CD4-positive, CD25-positive, alpha-beta regulatory T cell (primary cell): Measurements from ENCODE around the gene KRT31. TPM values are rescaled to one million over a fixed set of nuclear protein-coding genes. Genes with fewer than 3 reads are reported as not detected.

ENCODE experiments used
- ATAC-seq, 2 donors: fragments of 150-1000 bp; cut with Tn5 transposase; one replicate each; pipeline ENCODE4 v1.10.0; 2021; ENCODE audit warnings: low read depth in 2 of 2, moderate number of reproducible peaks in 2 of 2, moderate library complexity in 1 of 2
- DNase-seq, 3 donors: peaks; one replicate each; pipeline versions ENCODE4 v3.0.0 to v3.0.0-alpha.2; 2012 to 2022; ENCODE audit warnings: mixed read lengths in 1 of 3
- H3K27ac ChIP-seq: one replicate; pipeline ENCODE4 v1.7.0; 2013; ENCODE audit warnings: mild to moderate bottlenecking, low read length; ENCODE audit not compliant: insufficient read depth, poor library complexity, severe bottlenecking
- H3K27me3 ChIP-seq: one replicate; pipeline ENCODE4 v1.7.0; 2013; ENCODE audit warnings: low read length; ENCODE audit not compliant: control insufficient read depth, insufficient read depth
- H3K36me3 ChIP-seq: one replicate; pipeline ENCODE4 v1.7.0; 2013; ENCODE audit warnings: mild to moderate bottlenecking, low read length, moderate library complexity; ENCODE audit not compliant: control insufficient read depth, insufficient read depth
- H3K4me1 ChIP-seq: 2 replicates; pipeline ENCODE4 v1.7.0; 2013; ENCODE audit warnings: mild to moderate bottlenecking, low read length; ENCODE audit not compliant: insufficient read depth, control insufficient read depth, poor library complexity, severe bottlenecking
- H3K4me3 ChIP-seq: one replicate; pipeline ENCODE4 v1.7.0; 2013; ENCODE audit warnings: low read depth, mild to moderate bottlenecking, low read length, moderate library complexity
- H3K9me3 ChIP-seq, 2 experiments: 1 replicate in 1 of 2; 2 replicates in 1 of 2; pipeline ENCODE4 v1.7.0; 2013; ENCODE audit warnings: low read length in 2 of 2, mild to moderate bottlenecking in 1 of 2, moderate library complexity in 1 of 2; ENCODE audit not compliant: control insufficient read depth in 2 of 2
- H3K27ac Mint-ChIP-seq, 3 donors: one replicate each; pipeline ENCODE4 v1.8.0; 2020 to 2022; ENCODE audit warnings: mild to moderate bottlenecking in 3 of 3, mixed read lengths in 3 of 3, moderate library complexity in 2 of 3
- H3K27me3 Mint-ChIP-seq: one replicate; pipeline ENCODE4 v1.8.0; 2022; ENCODE audit warnings: mild to moderate bottlenecking, mixed read lengths
- H3K36me3 Mint-ChIP-seq: one replicate; pipeline ENCODE4 v1.8.0; 2020; ENCODE audit warnings: mixed read lengths
- H3K4me1 Mint-ChIP-seq, 4 donors: one replicate each; pipeline ENCODE4 v1.8.0; 2020 to 2022; ENCODE audit warnings: mixed read lengths in 4 of 4, mild to moderate bottlenecking in 1 of 4
- H3K4me3 Mint-ChIP-seq, 4 donors: one replicate each; pipeline ENCODE4 v1.8.0; 2020 to 2022; ENCODE audit warnings: mild to moderate bottlenecking in 4 of 4, mixed read lengths in 4 of 4, moderate library complexity in 3 of 4
- H3K9me3 Mint-ChIP-seq, 7 donors: one replicate each; pipeline ENCODE4 v1.8.0; 2020 to 2022; ENCODE audit warnings: mixed read lengths in 7 of 7, mild to moderate bottlenecking in 3 of 7, moderate library complexity in 2 of 7
- polyA plus RNA-seq, 4 donors: library from polyadenylated mRNA; unstranded; fragments of 300-500 nt; fragmentation: Illumina TruSeq; gene quantifications; one replicate each; pipeline ENCODE4 v1.2.3, GENCODE V29; 2021
- total RNA-seq: library from RNA; stranded (reverse); gene quantifications from one replicate; pipeline ENCODE4 v1.2.3, GENCODE V29; 2022

Gene KRT31
- total and polyA plus RNA-seq, 5 donors from 2014 or later: not detected

DNA sequence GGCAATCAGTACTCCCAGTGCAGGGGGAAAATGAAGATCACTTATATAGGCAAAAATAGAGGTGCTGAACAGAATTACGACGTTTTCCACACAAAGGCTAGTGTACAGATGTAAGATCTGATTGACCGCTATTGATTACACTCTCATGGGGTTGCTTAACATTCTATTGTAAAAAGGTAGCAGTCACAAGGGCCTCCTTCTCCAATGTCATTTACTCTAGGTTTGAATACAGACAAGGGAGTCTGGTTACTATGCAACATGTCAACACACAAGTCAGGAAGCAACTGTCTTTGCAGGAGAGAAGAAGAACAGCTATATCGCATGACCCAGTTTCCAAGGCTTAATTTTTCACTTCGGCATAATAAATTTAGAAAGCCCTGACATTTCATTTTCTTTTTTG, 19.1 kb upstream of the KRT31 start:
- Mint-ChIP-seq H3K4me3 (no peak overlapping the region), H3K27me3 (peaks cover 5% of the 10 kb centered on the region), H3K9me3 (peaks cover 0 to 3% (median 0%) of the 10 kb centered on the region in 7 donors), H3K36me3 (no peaks in the 10 kb centered on the region), H3K4me1 (peaks cover 0 to 7% (median 3%) of the 10 kb centered on the region in 4 donors), H3K27ac (no peak overlapping the region)
- no peak for ATAC-seq
- no peaks in the 10 kb centered on the region for H3K9me3 ChIP-seq
- no peaks in the 10 kb centered on the region for H3K27me3 ChIP-seq
- no peak overlapping the region for H3K27ac ChIP-seq
- H3K4me3 ChIP-seq: no peak overlapping the region
- no peaks in the 10 kb centered on the region for H3K36me3 ChIP-seq
- no peaks in the 10 kb centered on the region for H3K4me1 ChIP-seq
- DNase-seq: no peak

DNA sequence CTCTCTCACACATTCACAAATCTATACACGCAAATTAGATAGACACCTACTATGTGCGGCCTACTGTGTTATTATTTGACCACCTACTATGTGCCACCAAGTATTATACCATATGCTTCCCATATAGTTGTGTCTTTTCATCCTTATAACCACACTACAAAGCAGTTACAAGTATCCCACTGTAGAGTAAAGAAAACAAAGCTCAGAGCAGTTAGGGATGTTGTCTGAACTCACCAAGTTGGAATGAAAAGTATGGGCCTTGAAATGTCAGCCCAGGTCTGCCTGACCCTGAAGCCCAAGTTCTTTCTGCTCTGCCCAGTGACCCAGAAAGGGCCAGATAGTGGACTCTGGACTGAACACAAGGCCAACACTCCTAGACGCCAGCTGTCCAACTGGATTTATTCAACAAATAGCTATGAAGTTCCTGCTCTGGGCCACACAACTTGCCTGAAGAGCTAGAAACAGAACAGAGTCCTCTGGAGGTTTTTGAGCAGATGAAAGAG, 18.5 kb upstream of the KRT31 start:
- Histone ChIP-seq H3K36me3 (no peaks in the 10 kb centered on the region), H3K9me3 (no peaks in the 10 kb centered on the region), H3K4me3 (no peak overlapping the region), H3K27me3 (no peaks in the 10 kb centered on the region), H3K4me1 (no peaks in the 10 kb centered on the region), H3K27ac (no peak overlapping the region)
- DNase-seq (no peak), ATAC-seq (no peak)
- H3K27ac Mint-ChIP-seq: no peak overlapping the region
- H3K36me3 Mint-ChIP-seq: no peaks in the 10 kb centered on the region
- no peak overlapping the region for H3K4me3 Mint-ChIP-seq
- peaks cover 0 to 7% (median 3%) of the 10 kb centered on the region in 4 donors for H3K4me1 Mint-ChIP-seq
- peaks cover 0 to 3% (median 0%) of the 10 kb centered on the region in 7 donors for H3K9me3 Mint-ChIP-seq
- peaks cover 5% of the 10 kb centered on the region for H3K27me3 Mint-ChIP-seq

DNA sequence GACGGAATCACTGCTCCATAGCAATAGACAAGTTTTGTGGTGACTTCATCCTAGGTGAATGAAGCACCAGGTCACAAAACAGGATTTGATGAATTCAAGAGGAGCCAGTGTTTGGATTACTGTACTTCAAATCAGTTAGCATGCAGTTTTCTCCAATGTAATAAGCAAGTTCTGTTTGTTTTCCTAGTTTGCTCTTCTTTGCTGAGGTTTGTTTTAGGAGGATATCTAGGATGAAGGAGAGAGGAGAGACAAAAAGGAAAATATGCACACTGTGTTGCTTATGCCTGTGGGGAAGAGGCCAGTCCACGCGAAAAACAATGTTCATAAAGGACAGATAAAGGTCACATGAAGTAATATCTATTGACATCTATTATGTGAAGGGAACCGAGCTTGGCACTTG, 18.0 kb upstream of the KRT31 start:
- Histone ChIP-seq H3K4me3 (no peak overlapping the region), H3K27ac (no peak overlapping the region), H3K9me3 (no peaks in the 10 kb centered on the region), H3K27me3 (no peaks in the 10 kb centered on the region), H3K36me3 (no peaks in the 10 kb centered on the region), H3K4me1 (no peaks in the 10 kb centered on the region)
- peaks cover 5% of the 10 kb centered on the region for H3K27me3 Mint-ChIP-seq
- no peaks in the 10 kb centered on the region for H3K36me3 Mint-ChIP-seq
- ATAC-seq (no peak), DNase-seq (no peak)
- peaks cover 0 to 3% (median 0%) of the 10 kb centered on the region in 7 donors for H3K9me3 Mint-ChIP-seq
- peaks cover 0 to 7% (median 3%) of the 10 kb centered on the region in 4 donors for H3K4me1 Mint-ChIP-seq
- H3K27ac Mint-ChIP-seq: no peak overlapping the region
- no peak overlapping the region for H3K4me3 Mint-ChIP-seq

DNA sequence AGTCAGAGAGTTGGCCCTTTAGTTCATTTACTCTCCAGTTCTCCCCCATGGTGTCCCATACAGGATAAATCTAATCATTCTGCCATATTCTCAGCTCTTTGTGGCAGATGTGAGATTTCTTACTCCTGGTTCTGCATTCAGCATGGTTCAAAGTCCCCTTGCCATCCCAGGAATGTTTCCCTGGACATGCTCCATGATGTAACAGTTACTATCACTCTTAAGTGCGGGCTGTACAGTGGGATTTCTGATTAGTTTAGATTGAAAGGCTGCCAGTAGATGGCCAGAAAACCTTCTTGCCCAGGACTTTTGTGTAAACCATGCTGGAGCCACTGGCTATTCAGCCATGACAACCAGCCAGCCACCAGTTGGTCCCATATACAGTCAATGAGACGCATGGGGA, 16.6 kb upstream of the KRT31 start:
- Histone ChIP-seq H3K27ac (no peak overlapping the region), H3K9me3 (no peaks in the 10 kb centered on the region), H3K27me3 (no peaks in the 10 kb centered on the region), H3K4me1 (no peaks in the 10 kb centered on the region), H3K36me3 (no peaks in the 10 kb centered on the region), H3K4me3 (no peak overlapping the region)
- H3K4me1 Mint-ChIP-seq: peaks cover 0 to 7% (median 3%) of the 10 kb centered on the region in 4 donors
- peaks cover 5% of the 10 kb centered on the region for H3K27me3 Mint-ChIP-seq
- no peaks in the 10 kb centered on the region for H3K36me3 Mint-ChIP-seq
- no peak for ATAC-seq
- no peak overlapping the region for H3K27ac Mint-ChIP-seq
- peaks cover 0 to 3% (median 0%) of the 10 kb centered on the region in 7 donors for H3K9me3 Mint-ChIP-seq
- no peak overlapping the region for H3K4me3 Mint-ChIP-seq
- DNase-seq: no peak

DNA sequence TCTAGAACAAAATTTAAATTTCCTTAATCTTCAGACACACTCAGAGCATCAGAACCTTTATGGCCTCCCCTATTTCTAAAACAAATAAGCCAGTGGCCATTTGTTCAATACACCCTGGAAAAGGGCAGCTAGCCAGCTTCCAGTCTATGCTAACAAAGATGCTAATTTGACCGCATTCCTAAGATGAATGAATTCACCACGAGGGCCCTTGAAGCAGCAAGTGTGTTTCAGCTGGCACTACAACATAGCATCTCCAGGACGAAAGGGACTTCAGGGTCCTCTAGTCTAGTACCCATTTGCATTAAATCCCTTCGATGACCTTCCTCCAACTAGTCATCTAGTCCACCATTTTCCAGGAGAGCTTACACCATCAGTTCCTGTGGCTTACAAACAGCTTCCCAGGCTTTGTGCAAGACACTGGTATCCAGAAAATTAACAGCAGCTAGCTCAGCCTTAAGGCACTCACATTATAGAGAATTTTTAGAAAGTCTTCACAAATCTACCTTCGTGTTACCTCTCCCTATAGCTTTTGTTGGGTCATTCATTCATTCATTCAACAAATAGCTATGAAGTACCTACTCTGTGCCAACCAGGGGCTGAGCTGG, 16.0 kb upstream of the KRT31 start:
- H3K4me3 ChIP-seq: no peak overlapping the region
- DNase-seq (no peak), ATAC-seq (no peak)
- H3K27me3 ChIP-seq: no peaks in the 10 kb centered on the region
- H3K9me3 Mint-ChIP-seq: peaks cover 0 to 3% (median 0%) of the 10 kb centered on the region in 7 donors
- peaks cover 5% of the 10 kb centered on the region for H3K27me3 Mint-ChIP-seq
- H3K9me3 ChIP-seq: no peaks in the 10 kb centered on the region
- no peaks in the 10 kb centered on the region for H3K36me3 Mint-ChIP-seq
- no peaks in the 10 kb centered on the region for H3K4me1 ChIP-seq
- peaks cover 0 to 7% (median 3%) of the 10 kb centered on the region in 4 donors for H3K4me1 Mint-ChIP-seq
- no peak overlapping the region for H3K27ac Mint-ChIP-seq
- no peak overlapping the region for H3K4me3 Mint-ChIP-seq
- no peak overlapping the region for H3K27ac ChIP-seq
- H3K36me3 ChIP-seq: no peaks in the 10 kb centered on the region

DNA sequence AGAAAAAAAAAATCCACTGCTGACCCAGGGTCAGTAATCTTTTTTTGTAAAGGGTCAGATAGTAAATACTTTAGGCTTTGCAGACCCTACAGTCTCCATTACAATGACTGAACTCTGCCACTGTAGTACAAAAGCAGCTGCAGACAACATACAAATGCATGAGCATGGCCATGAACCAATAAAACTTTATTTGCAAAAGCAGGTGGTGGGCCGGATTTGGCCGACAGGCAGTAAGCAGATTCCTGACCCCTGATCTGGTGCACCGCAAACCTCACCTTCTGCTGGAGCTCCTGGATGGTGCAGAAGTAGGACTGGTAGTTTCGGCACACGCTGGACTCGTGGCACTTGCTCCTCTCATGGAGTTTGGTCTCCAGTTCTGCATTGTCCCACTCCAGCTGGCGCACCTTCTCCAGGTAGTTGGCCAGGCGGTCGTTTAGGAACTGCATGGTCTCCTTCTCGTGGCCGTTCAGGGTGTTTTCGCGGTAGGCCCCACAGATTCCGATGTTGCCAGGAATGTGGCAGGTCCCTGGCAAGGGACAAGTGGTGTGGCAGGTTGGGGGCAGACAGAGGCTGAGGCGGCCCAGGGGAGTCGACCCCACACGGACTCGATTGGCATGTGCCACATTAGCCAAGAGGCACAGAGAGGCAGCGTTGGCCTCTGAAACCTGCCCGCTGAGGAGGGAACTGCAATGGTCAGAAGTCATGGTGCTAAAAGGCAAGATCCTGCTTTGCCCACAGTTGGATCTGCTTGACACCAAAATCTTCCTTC, 13.8 kb upstream of the KRT31 start:
- Mint-ChIP-seq H3K9me3 (peaks cover 0 to 1% (median 0%) of the 10 kb centered on the region in 7 donors), H3K27ac (no peak overlapping the region), H3K4me1 (no peaks in the 10 kb centered on the region), H3K4me3 (no peak overlapping the region), H3K27me3 (peaks cover 9% of the 10 kb centered on the region), H3K36me3 (no peaks in the 10 kb centered on the region)
- H3K36me3 ChIP-seq: no peaks in the 10 kb centered on the region
- no peak for DNase-seq
- ATAC-seq: no peak
- no peak overlapping the region for H3K4me3 ChIP-seq
- no peaks in the 10 kb centered on the region for H3K9me3 ChIP-seq
- no peak overlapping the region for H3K27ac ChIP-seq
- no peaks in the 10 kb centered on the region for H3K27me3 ChIP-seq
- no peaks in the 10 kb centered on the region for H3K4me1 ChIP-seq

DNA sequence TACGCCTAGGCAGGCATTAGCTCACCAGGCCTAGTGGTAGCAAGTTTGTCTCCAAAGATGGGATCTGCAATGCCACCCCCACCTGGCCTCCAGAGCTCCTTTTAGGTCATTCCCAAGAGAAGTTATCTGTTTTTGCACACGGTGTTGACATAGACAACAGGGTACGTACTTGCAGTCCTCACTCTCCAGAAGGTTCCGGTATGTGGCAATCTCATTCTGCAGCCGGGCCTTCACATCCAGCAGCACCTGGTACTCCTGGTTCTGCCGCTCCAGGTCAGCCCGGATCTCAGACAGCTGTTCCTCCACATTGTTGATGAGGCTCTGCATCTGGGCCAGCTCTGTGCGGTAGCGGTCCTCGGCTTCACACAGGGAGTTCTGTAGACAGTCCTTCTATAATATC, 9.8 kb upstream of the KRT31 start:
- DNase-seq (no peak), ATAC-seq (no peak)
- Histone ChIP-seq H3K4me3 (no peak overlapping the region), H3K36me3 (no peaks in the 10 kb centered on the region), H3K27me3 (no peaks in the 10 kb centered on the region), H3K27ac (no peak overlapping the region), H3K9me3 (no peaks in the 10 kb centered on the region), H3K4me1 (no peaks in the 10 kb centered on the region)
- no peak overlapping the region for H3K27ac Mint-ChIP-seq
- H3K27me3 Mint-ChIP-seq: peaks cover 6% of the 10 kb centered on the region
- peaks cover 0 to 1% (median 0%) of the 10 kb centered on the region in 7 donors for H3K9me3 Mint-ChIP-seq
- no peak overlapping the region for H3K4me3 Mint-ChIP-seq
- H3K4me1 Mint-ChIP-seq: peaks cover 0 to 7% (median 2%) of the 10 kb centered on the region in 4 donors
- H3K36me3 Mint-ChIP-seq: no peaks in the 10 kb centered on the region
